GM12878 (cell line): ENCODE measurements around the gene PRDM16. TPM values are rescaled to one million over a fixed set of nuclear protein-coding genes. Genes with fewer than 3 reads are reported as not detected.

ENCODE experiments used
- ATAC-seq: fragments of 200-7000 bp; cut with Tn5 transposase; 3 replicates; pipeline ENCODE4 v1.9.1; 2020; ENCODE audit warnings: mild to moderate bottlenecking, moderate library complexity
- BruUV-seq: library from RNA; stranded (reverse); fragments of 400-500 nt; replicated peaks from 2 replicates; lab custom pipeline; 2021; lab: Mats Ljungman, UMichigan
- CTCF ChIA-PET: fragments of 300-600 bp; sonication (Branson Sonifier 250); formaldehyde crosslinking; extraction: SDS; loops from one replicate; lab custom pipeline; 2021; ENCODE audit warnings: inconsistent platforms; lab: Yijun Ruan, JAX
- POLR2A ChIA-PET: fragments of 350-600 bp; formaldehyde crosslinking; extraction: SDS; loops from one replicate; lab custom pipeline; 2021; ENCODE audit warnings: inconsistent platforms; lab: Charles Lee
- RAD21 ChIA-PET: fragments of 300-600 bp; sonication (Branson Sonifier 250); formaldehyde crosslinking; loops from one replicate; lab custom pipeline; 2023; ENCODE audit warnings: antibody characterized with exemption; ENCODE audit not compliant: unreplicated experiment; lab: Charles Lee
- SMC1A ChIA-PET: fragments of 300-600 bp; sonication (Branson Sonifier 250); formaldehyde crosslinking; loops from one replicate; lab custom pipeline; 2023; ENCODE audit not compliant: unreplicated experiment, uncharacterized antibody; lab: Charles Lee
- DNase-seq: peaks from one replicate; pipeline ENCODE4 v3.0.0-alpha.2; 2011; ENCODE audit warnings: low read depth, low spot score
- FAIRE-seq: peaks from 3 replicates; lab custom pipeline; 2011; peaks lifted over from hg19 to GRCh38; lab: Jason Lieb, UNC
- H2AFZ ChIP-seq: 2 replicates; pipeline ENCODE4 v1.6.0; 2011; ENCODE audit warnings: low read depth, low read length, control low read depth; ENCODE audit not compliant: control insufficient read depth
- H3K27ac ChIP-seq: 2 replicates; pipeline ENCODE4 v1.5.1; 2011; ENCODE audit warnings: control low read depth; ENCODE audit not compliant: control insufficient read depth, insufficient read depth
- H3K27me3 ChIP-seq, 2 experiments: replicated peaks in 1 of 2; 2 replicates each; pipeline versions ENCODE4 v1.6.0 to v1.6.1; 2011; ENCODE audit warnings: low read length in 1 of 2; ENCODE audit not compliant: control insufficient read depth in 2 of 2, insufficient read depth in 2 of 2
- H3K36me3 ChIP-seq, 2 experiments: 2 replicates each; pipeline ENCODE4 v1.5.1; 2011; ENCODE audit warnings: low read length in 1 of 2; ENCODE audit not compliant: control insufficient read depth in 2 of 2, insufficient read depth in 2 of 2
- H3K4me1 ChIP-seq: 2 replicates; pipeline ENCODE4 v1.6.1; 2011; ENCODE audit warnings: mild to moderate bottlenecking, low read length, moderate library complexity, mixed read lengths; ENCODE audit not compliant: control insufficient read depth, insufficient read depth
- H3K4me2 ChIP-seq: 2 replicates; pipeline ENCODE4 v1.6.0; 2011; ENCODE audit warnings: control low read depth; ENCODE audit not compliant: control insufficient read depth, insufficient read depth
- H3K4me3 ChIP-seq: fragments of 200-600 bp; sonication (generic); 2 replicates; pipeline ENCODE4 v1.5.1; 2016
- H3K79me2 ChIP-seq: 2 replicates; pipeline ENCODE4 v1.6.0; 2011; ENCODE audit warnings: low read length; ENCODE audit not compliant: control insufficient read depth, insufficient read depth
- H3K9ac ChIP-seq: 2 replicates; pipeline ENCODE4 v1.8.0; 2011; ENCODE audit warnings: low read length, control low read depth, mixed read lengths; ENCODE audit not compliant: control insufficient read depth, insufficient read depth
- H3K9me3 ChIP-seq: replicated peaks from 3 replicates; pipeline ENCODE4 v1.5.1; 2011; ENCODE audit warnings: mild to moderate bottlenecking, low read length; ENCODE audit not compliant: control insufficient read depth, insufficient read depth
- H4K20me1 ChIP-seq: 2 replicates; pipeline ENCODE4 v1.6.0; 2011; ENCODE audit not compliant: control insufficient read depth, insufficient read depth
- ATF2 ChIP-seq: IDR thresholded peaks from 2 replicates; pipeline ENCODE4 v1.6.1; 2012; ENCODE audit warnings: low read length, inconsistent platforms
- BACH1 ChIP-seq: fragments of 450-650 bp; IDR thresholded peaks from 2 replicates; pipeline ENCODE4 v1.6.1; 2017; ENCODE audit warnings: mild to moderate bottlenecking, borderline replicate concordance
- CTCF ChIP-seq, 3 experiments: IDR thresholded peaks in 2 of 3; conservative IDR thresholded peaks in 1 of 3; 2 replicates each; pipeline ENCODE4 v1.5.1; 2011; ENCODE audit warnings: low read depth in 3 of 3, low read length in 3 of 3, mild to moderate bottlenecking in 3 of 3, control low read depth in 2 of 3, moderate library complexity in 2 of 3, inconsistent platforms in 1 of 3, mixed read lengths in 1 of 3; ENCODE audit not compliant: control insufficient read depth in 2 of 3, insufficient read depth in 1 of 3; ENCODE audit errors: extremely low read depth in 1 of 3
- FOXM1 ChIP-seq: IDR thresholded peaks from 2 replicates; pipeline ENCODE4 v1.6.1; 2012; ENCODE audit warnings: low read depth, mild to moderate bottlenecking, inconsistent platforms, low read length, moderate library complexity
- LARP7 ChIP-seq: fragments of 450-650 bp; IDR thresholded peaks from 2 replicates; pipeline ENCODE4 v1.6.1; 2017; ENCODE audit warnings: mild to moderate bottlenecking
- MTA2 ChIP-seq: fragments of 450-650 bp; IDR thresholded peaks from 2 replicates; pipeline ENCODE4 v1.6.1; 2016; ENCODE audit warnings: low read depth, mild to moderate bottlenecking, moderate library complexity
- NFYB ChIP-seq: IDR thresholded peaks from 2 replicates; pipeline ENCODE4 v1.6.1; 2011; ENCODE audit warnings: low read depth, mild to moderate bottlenecking, low read length, improper control_type of control experiment, moderate library complexity; ENCODE audit not compliant: insufficient read depth
- NR2F1 ChIP-seq: fragments of 450-650 bp; conservative IDR thresholded peaks from 2 replicates; pipeline ENCODE4 v1.6.1; 2017; ENCODE audit warnings: mild to moderate bottlenecking
- SMAD5 ChIP-seq: IDR thresholded peaks from 2 replicates; pipeline ENCODE4 v1.6.1; 2016; ENCODE audit warnings: antibody characterized with exemption, low read depth
- SPI1 ChIP-seq: IDR thresholded peaks from 2 replicates; pipeline ENCODE4 v1.6.1; 2011; ENCODE audit warnings: low read depth, mild to moderate bottlenecking, low read length, moderate library complexity, borderline replicate concordance; ENCODE audit not compliant: insufficient read depth
- SUZ12 ChIP-seq: fragments of 200-600 bp; sonication (generic); IDR thresholded peaks from one replicate; pipeline ENCODE4 v1.6.1; 2018; ENCODE audit warnings: antibody characterized with exemption, mild to moderate bottlenecking; ENCODE audit not compliant: unreplicated experiment
- TCF12 ChIP-seq: IDR thresholded peaks from 2 replicates; pipeline ENCODE4 v1.6.1; 2011; ENCODE audit warnings: low read depth, mild to moderate bottlenecking, low read length
- TCF7 ChIP-seq: IDR thresholded peaks from 2 replicates; pipeline ENCODE4 v1.6.1; 2014; ENCODE audit warnings: antibody characterized with exemption, borderline replicate concordance
- ZNF622 ChIP-seq: fragments of 450-650 bp; IDR thresholded peaks from 2 replicates; pipeline ENCODE4 v1.6.1; 2017; ENCODE audit warnings: mild to moderate bottlenecking, inconsistent platforms
- WGBS: methylation state at CpG from one replicate; pipeline ENCODE4 v1.1.6; 2016; ENCODE audit warnings: low lambda C conversion rate; ENCODE audit not compliant: insufficient replicate concordance, insufficient coverage; ENCODE audit errors: missing lambda C conversion rate; 5-methylcytosine and 5-hydroxymethylcytosine counted together
- in situ Hi-C: fragments of 300-500 bp; cut with MboI; formaldehyde crosslinking; loops from 9 replicates; pipeline ENCODE4 v1.14.3; 2018; ENCODE audit warnings: mixed read lengths
- intact Hi-C: fragments of 100-400 bp; cut with micrococcal nuclease; formaldehyde crosslinking; loops from one replicate; pipeline ENCODE4 v1.14.2; 2022; ENCODE audit not compliant: unreplicated experiment
- polyA plus RNA-seq, 11 experiments: library from polyadenylated mRNA; depleted of rRNA in 4 of 11; unstranded in 6 of 11; stranded (reverse) in 5 of 11; fragments of >200 nt; fragmentation: Nextera tagmentation in 4 of 11; fragmentation: Illumina TruSeq in 1 of 11; extraction: Ambion mirVana in 4 of 11; extraction: Trizol in 1 of 11; gene quantifications; 1 replicate in 1 of 11; 2 replicates in 10 of 11; pipeline versions ENCODE4 v1.2.1 to v1.2.3, GENCODE V29; 2011 to 2016; ENCODE audit warnings: inconsistent platforms in 2 of 11, missing spikeins in 2 of 11, low read depth in 1 of 11
- total RNA-seq, 4 experiments: library from RNA; depleted of rRNA in 3 of 4; stranded (reverse); fragments of >200 nt in 3 of 4; fragmentation: Illumina TruSeq in 1 of 4; extraction: Trizol in 1 of 4; gene quantifications; 2 replicates each; pipeline versions ENCODE4 v1.2.1 to v1.2.3, GENCODE V29; 2013 to 2021
- TF ChIP-seq, protein P1 (sequence below): fragments of 450-650 bp; IDR thresholded peaks from 2 replicates; pipeline ENCODE4 v1.6.1; 2014; ENCODE audit warnings: mild to moderate bottlenecking

Gene PRDM16
- total and polyA plus RNA-seq, 10 of the 15 experiments (the other 5 are each of a cell fraction or from before 2014, with no cell fraction given): 0.03 TPM; not detected in 9

DNA sequence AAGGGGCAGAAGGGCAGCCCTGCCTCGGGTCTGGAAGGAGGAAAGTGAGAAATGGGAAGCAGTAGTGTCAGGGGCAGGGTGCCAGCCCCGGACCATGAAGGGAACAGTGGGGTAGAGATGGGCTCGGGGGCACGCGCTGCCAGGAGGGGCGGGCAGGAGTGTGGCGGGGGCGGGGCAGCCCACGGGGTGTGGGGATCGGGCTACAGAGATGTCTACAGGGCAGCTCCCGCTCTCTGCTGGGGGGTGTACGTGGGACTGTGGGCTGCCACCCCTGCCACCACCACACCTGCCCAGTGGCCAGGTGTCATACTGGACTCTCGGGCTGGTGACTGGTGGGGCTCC lies 392.9 kb downstream of the PRDM16 start:
- FAIRE-seq (no peak), DNase-seq (no peak), ATAC-seq (no peak)
- Histone ChIP-seq H3K9me3 (no peaks in the 10 kb centered on the region), H3K4me3 (no peak overlapping the region), H3K79me2 (no peaks in the 10 kb centered on the region), H3K4me2 (no peak overlapping the region), H3K9ac (no peak overlapping the region), H3K27ac (no peak overlapping the region), H3K36me3 (no peaks in the 10 kb centered on the region), H2AFZ (no peak overlapping the region), H4K20me1 (no peaks in the 10 kb centered on the region), H3K27me3 (no peaks in the 10 kb centered on the region; a peak in 1 of 4 replicates), H3K4me1 (no peaks in the 10 kb centered on the region)
- SMC1A ChIA-PET: no interaction called here
- no TSS peak for BruUV-seq
- intact Hi-C loops (no loop called here), in situ Hi-C loops (no loop called here)
- WGBS: 8% methylated on average over 6 of the region's 13 CpGs
- TF ChIP-seq MTA2 (no peak), ZNF622 (no peak), TCF7 (no peak), NR2F1 (no peak), SUZ12 (no peak), CTCF (IDR thresholded peaks at IDR 0.05 in 2 of 3, conservative IDR thresholded peaks at IDR 0.05 in 1 of 3; ENCODE audit: control insufficient read depth in 2 of 3, extremely low read depth in 1 of 3, insufficient read depth in 1 of 3, low read depth in 3 of 3, low read length in 3 of 3) (no peak), SPI1 (no peak), FOXM1 (no peak), LARP7 (no peak), SMAD5 (no peak), TCF12 (no peak), NFYB (no peak), BACH1 (no peak), ATF2 (no peak)
- TF ChIP-seq, protein P1, sequence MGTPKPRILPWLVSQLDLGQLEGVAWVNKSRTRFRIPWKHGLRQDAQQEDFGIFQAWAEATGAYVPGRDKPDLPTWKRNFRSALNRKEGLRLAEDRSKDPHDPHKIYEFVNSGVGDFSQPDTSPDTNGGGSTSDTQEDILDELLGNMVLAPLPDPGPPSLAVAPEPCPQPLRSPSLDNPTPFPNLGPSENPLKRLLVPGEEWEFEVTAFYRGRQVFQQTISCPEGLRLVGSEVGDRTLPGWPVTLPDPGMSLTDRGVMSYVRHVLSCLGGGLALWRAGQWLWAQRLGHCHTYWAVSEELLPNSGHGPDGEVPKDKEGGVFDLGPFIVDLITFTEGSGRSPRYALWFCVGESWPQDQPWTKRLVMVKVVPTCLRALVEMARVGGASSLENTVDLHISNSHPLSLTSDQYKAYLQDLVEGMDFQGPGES: no peak
- CTCF ChIA-PET: interaction anchor here (1.1 kb wide), 1 partner anchor 9 kb away, joined by 3 read pairs; no protein-coding TSS in a partner anchor
- RAD21 ChIA-PET: interaction anchor here (0.6 kb wide), 1 partner anchor 242 kb away, joined by 3 read pairs; no protein-coding TSS in a partner anchor
- POLR2A ChIA-PET: no interaction called here
